Measurements from ENCODE around the gene MEOX1. TPM values are rescaled to one million over a fixed set of nuclear protein-coding genes. Genes with fewer than 3 reads are reported as not detected.

Gene MEOX1
- total and polyA plus RNA-seq, 2 of the 13 experiments (the other 11 are each of a cell fraction or from before 2014, with no cell fraction given) = not detected

- no peak for TF ChIP-seq FUBP1 (CRISPR knock-in tag; IDR thresholded peaks at IDR 0.05; ENCODE audit: borderline replicate concordance)
- TF ChIP-seq ZNF441 (CRISPR knock-in tag; IDR thresholded peaks at IDR 0.05; ENCODE audit: borderline replicate concordance) = no peak
- TF ChIP-seq RFX3 (CRISPR knock-in tag; IDR thresholded peaks at IDR 0.05) = no peak
- TF ChIP-seq ZFX (CRISPR knock-in tag; IDR thresholded peaks at IDR 0.05; ENCODE audit: low read depth) = no peak; the same call in 1 of the 2 replicates
- no peak for TF ChIP-seq ISX (CRISPR knock-in tag; conservative IDR thresholded peaks at IDR 0.05)
- TF ChIP-seq FOXP1 (IDR thresholded peaks at IDR 0.05) = no peak
- TF ChIP-seq FOXP1 (CRISPR knock-in tag; IDR thresholded peaks at IDR 0.05) = no peak
- TF ChIP-seq ZC3H13 (CRISPR knock-in tag; IDR thresholded peaks at IDR 0.05) = no peak
- no peak for TF ChIP-seq MTA1 (CRISPR knock-in tag; IDR thresholded peaks at IDR 0.05; ENCODE audit: borderline replicate concordance)
- TF ChIP-seq HMGA1 (CRISPR knock-in tag; conservative IDR thresholded peaks at IDR 0.05) = no peak
- TF ChIP-seq, protein P1, sequence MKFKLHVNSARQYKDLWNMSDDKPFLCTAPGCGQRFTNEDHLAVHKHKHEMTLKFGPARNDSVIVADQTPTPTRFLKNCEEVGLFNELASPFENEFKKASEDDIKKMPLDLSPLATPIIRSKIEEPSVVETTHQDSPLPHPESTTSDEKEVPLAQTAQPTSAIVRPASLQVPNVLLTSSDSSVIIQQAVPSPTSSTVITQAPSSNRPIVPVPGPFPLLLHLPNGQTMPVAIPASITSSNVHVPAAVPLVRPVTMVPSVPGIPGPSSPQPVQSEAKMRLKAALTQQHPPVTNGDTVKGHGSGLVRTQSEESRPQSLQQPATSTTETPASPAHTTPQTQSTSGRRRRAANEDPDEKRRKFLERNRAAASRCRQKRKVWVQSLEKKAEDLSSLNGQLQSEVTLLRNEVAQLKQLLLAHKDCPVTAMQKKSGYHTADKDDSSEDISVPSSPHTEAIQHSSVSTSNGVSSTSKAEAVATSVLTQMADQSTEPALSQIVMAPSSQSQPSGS (CRISPR knock-in tag; IDR thresholded peaks at IDR 0.05) = peak; percentile 44; the same call in 1 of the 2 replicates
- TF ChIP-seq EP300 (IDR thresholded peaks at IDR 0.05; ENCODE audit: low read depth in 2 of 2, low read length in 2 of 2) = no peak
- TF ChIP-seq EP300 (CRISPR knock-in tag; IDR thresholded peaks at IDR 0.05; ENCODE audit: borderline replicate concordance) = peak; percentile 26; the same call in 1 of the 2 replicates
- no peak for TF ChIP-seq BRF2 (CRISPR knock-in tag; IDR thresholded peaks at IDR 0.05)
- TF ChIP-seq ARID4A (CRISPR knock-in tag; IDR thresholded peaks at IDR 0.05; ENCODE audit: borderline replicate concordance) = 0 out of 2 replicates have a peak, but pooled peaks have one; percentile 22
- no peak for TF ChIP-seq KLF9 (CRISPR knock-in tag; IDR thresholded peaks at IDR 0.05; ENCODE audit: low read depth)
- no peak for TF ChIP-seq ZNF792 (CRISPR knock-in tag; IDR thresholded peaks at IDR 0.05)
- TF ChIP-seq SRSF4 (IDR thresholded peaks at IDR 0.05; ENCODE audit: low read depth, low read length, poor library complexity, severe bottlenecking) = no peak
- no peak for TF ChIP-seq IKZF1 (IDR thresholded peaks at IDR 0.05)
- no peak for TF ChIP-seq NFE2L1 (CRISPR knock-in tag; IDR thresholded peaks at IDR 0.05; ENCODE audit: borderline replicate concordance)
- TF ChIP-seq TMF1 (CRISPR knock-in tag; IDR thresholded peaks at IDR 0.05; ENCODE audit: low read depth) = no peak
- TF ChIP-seq POLR2A (IDR thresholded peaks at IDR 0.05; ENCODE audit: insufficient read depth in 1 of 2, low read depth in 2 of 2, low read length in 2 of 2) = no peak
- no peak for TF ChIP-seq PCBP1 (IDR thresholded peaks at IDR 0.05; ENCODE audit: borderline replicate concordance, low read depth, low read length)
Measured at GRCh38 chr17:43673516-43674323, 12.0 kb upstream of the MEOX1 start (continued).
